ENCODE measurements around the gene NKAIN2.

NKAIN2 gene

GRCh38 chr6:124792386-124792785 lies 988.7 kb downstream of the NKAIN2 start:
- DNase-seq, result no peak

GRCh38 chr6:124793398-124793797 lies 989.7 kb downstream of the NKAIN2 start:
- DNase-seq, result no peak

- DNase-seq, result no peak
These were observed 992.2 kb downstream of the NKAIN2 start for GRCh38 chr6:124795643-124796463.

GRCh38 chr6:124796464-124796970 lies 992.9 kb downstream of the NKAIN2 start:
- DNase-seq, result no peak

GRCh38 chr6:124797224-124797623 lies 993.6 kb downstream of the NKAIN2 start:
- no peak for DNase-seq

- DNase-seq, result no peak
These were observed 995.4 kb downstream of the NKAIN2 start for GRCh38 chr6:124798942-124799496.

- no peak for DNase-seq
These were observed 996.0 kb downstream of the NKAIN2 start for GRCh38 chr6:124799638-124800037.

GRCh38 chr6:124800222-124800621 lies 996.6 kb downstream of the NKAIN2 start:
- no peak for DNase-seq

GRCh38 chr6:124812067-124812466 lies 1008.4 kb downstream of the NKAIN2 start:
- DNase-seq, result no peak

- no peak for DNase-seq
These were observed 1015.7 kb downstream of the NKAIN2 start for GRCh38 chr6:124819346-124819745.

GRCh38 chr6:124822204-124822613 lies 1018.5 kb downstream of the NKAIN2 start:
- DNase-seq, result no peak

GRCh38 chr6:124822721-124823120 lies 1019.1 kb downstream of the NKAIN2 start:
- no peak for DNase-seq

- DNase-seq, result no peak
These were observed 1019.8 kb downstream of the NKAIN2 start for GRCh38 chr6:124823240-124824111.

- no peak for DNase-seq
These were observed 1021.9 kb downstream of the NKAIN2 start for GRCh38 chr6:124825564-124825963.

- no peak for DNase-seq
These were observed 1026.2 kb downstream of the NKAIN2 start for GRCh38 chr6:124829822-124830221.

GRCh38 chr6:124830506-124830905 lies 1026.8 kb downstream of the NKAIN2 start:
- no peak for DNase-seq

GRCh38 chr6:124854338-124854922 lies 1050.8 kb downstream of the NKAIN2 start:
- no peak for DNase-seq

- no peak for DNase-seq
These were observed 1054.1 kb downstream of the NKAIN2 start for GRCh38 chr6:124857746-124858145.

- no peak for DNase-seq
These were observed 1054.9 kb downstream of the NKAIN2 start for GRCh38 chr6:124858564-124858963.

- DNase-seq, result no peak
These were observed 1055.7 kb downstream of the NKAIN2 start for GRCh38 chr6:124859366-124859765.

GRCh38 chr6:124866040-124866439 lies 1062.4 kb downstream of the NKAIN2 start:
- DNase-seq, result no peak

GRCh38 chr6:124867121-124867520 lies 1063.5 kb downstream of the NKAIN2 start:
- DNase-seq, result no peak

GRCh38 chr6:124868481-124868880 lies 1064.8 kb downstream of the NKAIN2 start:
- DNase-seq, result no peak
